HG03159 (cell line): ENCODE measurements around the gene CPNE2.

Experiments
- ATAC-seq: cut with Tn5 transposase; IDR thresholded peaks from one replicate; pipeline ENCODE4 v1.9.1; 2021; ENCODE audit warnings: mild to moderate bottlenecking, moderate library complexity; ENCODE audit not compliant: unreplicated experiment

CPNE2 gene

DNA sequence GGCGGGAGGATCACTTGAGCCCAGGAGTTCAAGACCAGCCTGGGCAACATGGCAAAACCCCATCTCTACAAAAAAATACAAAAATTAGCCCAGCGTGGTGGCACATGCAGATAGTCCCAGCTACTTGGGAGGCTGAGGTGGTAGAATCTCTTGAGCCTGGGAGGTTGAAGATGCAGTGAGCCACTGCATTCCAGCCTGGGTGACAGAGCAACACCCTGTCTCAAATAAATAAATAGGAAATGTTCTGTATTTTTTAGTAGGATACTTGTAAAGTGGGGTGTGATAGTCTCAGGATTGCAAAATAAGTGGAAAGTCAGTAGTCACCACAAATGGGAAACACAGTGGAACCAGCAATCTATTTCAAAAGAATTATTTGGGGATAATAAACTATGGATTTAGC, 97.8 kb downstream of the CPNE2 start:
- no peak for ATAC-seq

- ATAC-seq = no peak
These were observed 98.7 kb downstream of the CPNE2 start for GRCh38 chr16:57191056-57191571.

DNA sequence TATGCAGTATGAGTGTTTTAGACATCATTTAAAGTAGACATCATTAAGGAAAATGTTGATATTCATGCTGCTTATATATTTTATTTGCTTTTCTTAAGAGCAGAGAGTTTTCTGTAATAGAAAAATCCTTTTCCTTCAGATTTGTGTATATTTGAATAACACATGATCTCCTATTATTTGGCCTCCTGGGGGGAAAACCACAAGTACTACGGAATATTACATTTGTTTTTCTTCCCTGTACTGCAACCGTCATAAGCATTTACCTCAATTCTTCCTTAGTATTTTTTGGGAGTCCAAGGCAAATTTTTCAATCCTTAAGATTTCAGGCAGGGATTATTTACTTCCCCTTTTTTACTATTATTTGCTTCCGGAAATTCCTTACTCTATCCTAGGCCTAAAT, 99.8 kb downstream of the CPNE2 start:
- no peak for ATAC-seq

GRCh38 chr16:57192720-57193486, 100.5 kb downstream of the CPNE2 start:
- ATAC-seq = no peak

DNA sequence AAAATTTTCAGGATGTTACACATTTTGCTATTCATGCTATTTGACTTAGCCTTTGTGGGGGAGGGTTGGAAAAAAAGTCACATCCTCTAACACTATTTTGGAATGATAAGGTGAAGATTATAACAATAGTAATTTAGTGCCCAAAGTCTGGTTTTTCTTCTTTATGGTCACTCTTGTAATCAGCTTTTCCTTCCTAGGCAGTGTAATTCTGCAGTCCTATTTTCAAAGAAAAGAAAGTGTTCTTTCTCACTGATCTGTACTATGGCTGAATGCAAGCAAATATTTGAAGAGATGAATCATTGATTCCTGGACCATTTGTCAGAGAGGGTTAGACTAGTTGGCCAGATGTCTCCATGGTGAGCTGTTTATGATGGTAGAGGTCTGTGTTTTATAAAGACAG, 102.1 kb downstream of the CPNE2 start:
- ATAC-seq = no peak

- no peak for ATAC-seq
These were observed 103.9 kb downstream of the CPNE2 start for GRCh38 chr16:57196286-57196685.

DNA sequence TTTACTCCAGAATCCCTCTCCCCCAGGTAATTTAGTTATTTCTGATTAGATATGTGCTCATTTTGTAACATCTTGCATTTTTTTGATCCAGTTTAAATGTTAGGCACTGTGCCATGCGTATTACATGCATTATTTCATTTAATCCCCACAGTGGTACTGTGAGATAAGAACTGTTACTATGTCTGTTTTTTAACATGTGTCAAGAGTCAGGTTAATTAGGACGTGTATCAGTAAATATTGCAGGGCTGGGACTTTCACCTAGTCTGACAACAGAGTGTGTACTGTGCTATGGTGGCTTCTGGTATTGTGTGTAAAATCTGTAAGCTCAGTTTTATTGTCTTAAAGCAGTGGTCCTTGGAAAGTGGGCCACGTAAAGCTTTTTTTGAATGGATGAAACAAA, 104.4 kb downstream of the CPNE2 start:
- ATAC-seq = no peak
